Measurements from ENCODE around the gene PDE6A. TPM values are rescaled to one million over a fixed set of nuclear protein-coding genes. Genes with fewer than 3 reads are reported as not detected.
A peak's percentile ranks its signal among the peaks of the same experiment; 100 is the strongest.

The PDE6A gene
- total and polyA plus RNA-seq, 2 donors (not counting 3 experiments of a cell fraction or from before 2014, with no cell fraction given) = not detected

DNA sequence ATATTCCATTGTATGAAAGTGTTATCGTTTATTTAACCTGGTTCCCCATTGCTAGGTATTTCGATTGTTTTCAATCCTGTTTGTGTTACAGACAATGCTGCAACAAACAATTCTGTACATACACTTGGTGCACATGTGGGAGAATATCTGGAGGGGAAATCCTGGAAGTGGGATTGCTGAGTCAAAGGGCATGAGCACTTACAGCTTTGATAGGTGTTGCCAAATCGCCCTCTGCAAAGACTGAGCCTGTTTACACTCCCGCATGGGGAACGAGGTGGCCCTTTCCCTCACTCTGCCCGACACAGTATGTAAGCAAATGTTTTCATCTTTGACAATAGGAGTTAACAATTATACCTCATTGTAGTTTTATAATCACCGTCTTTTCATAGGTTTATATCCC, 66.2 kb downstream of the PDE6A start:
- ChIA-PET POLR2A (no interaction called here), CTCF (interaction anchor here (0.7 to 1.5 kb wide), 4 partner anchors 8 to 84 kb away, joined by 3 to 5 read pairs (median 3); no protein-coding TSS in a partner anchor)
- TF ChIP-seq MYC (IDR thresholded peaks at IDR 0.05; ENCODE audit: low read depth, low read length) = no peak
- no peak for TF ChIP-seq GATA2 (IDR thresholded peaks at IDR 0.05; ENCODE audit: insufficient read depth, insufficient read length, low read depth, low read length)
- peak; percentile 13 for TF ChIP-seq FOS (IDR thresholded peaks at IDR 0.05; ENCODE audit: borderline replicate concordance, insufficient read depth, low read length)
- TF ChIP-seq CTCF (IDR thresholded peaks at IDR 0.05; ENCODE audit: extremely low read depth in 1 of 2, insufficient read depth in 1 of 2, low read depth in 1 of 2, low read length in 2 of 2) = no peak
- TF ChIP-seq EZH2 (IDR thresholded peaks at IDR 0.05; ENCODE audit: borderline replicate concordance, low read depth, low read length, severe bottlenecking) = no peak
- Histone ChIP-seq H4K20me1 (replicated peaks; ENCODE audit: control insufficient read depth, extremely low read depth, insufficient read depth, low read length) (no peaks in the 10 kb centered on the region), H3K27ac (ENCODE audit: insufficient read depth, low read depth, low read length) (no peak overlapping the region), H3K9ac (replicated peaks; ENCODE audit: extremely low read depth, insufficient read depth, low read length) (no peak overlapping the region), H3K4me3 (replicated peaks in 1 of 3; ENCODE audit: insufficient read depth in 1 of 3, low read depth in 1 of 3, low read length in 3 of 3) (no peak overlapping the region), H3K27me3 (ENCODE audit: control insufficient read depth in 2 of 2, insufficient read depth in 2 of 2, low read length in 2 of 2) (no peaks in the 10 kb centered on the region), H3K9me3 (replicated peaks; ENCODE audit: control insufficient read depth, insufficient read depth, low read length) (no peaks in the 10 kb centered on the region), H2AFZ (ENCODE audit: low read depth, low read length) (peak overlapping the region; percentile 39), H3K4me2 (ENCODE audit: insufficient read depth, low read length) (peak overlapping the region; percentile 5), H3K4me1 (ENCODE audit: control insufficient read depth, extremely low read depth, insufficient read depth, low read length) (peaks cover 6% of the 10 kb centered on the region), H3K9me1 (replicated peaks; ENCODE audit: control insufficient read depth, extremely low read depth, insufficient read depth, low read length) (no peaks in the 10 kb centered on the region), H3K79me2 (ENCODE audit: control insufficient read depth, insufficient read depth, low read length) (no peaks in the 10 kb centered on the region), H3K36me3 (ENCODE audit: control insufficient read depth in 2 of 2, extremely low read depth in 1 of 2, insufficient read depth in 2 of 2, low read length in 2 of 2) (no peaks in the 10 kb centered on the region)
- FAIRE-seq (peak; percentile 48), DNase-seq (ENCODE audit: low read depth, low spot score) (peak; percentile 52)
- BruUV-seq (replicated peaks) = no TSS peak
- dilution Hi-C loops (cut with MboI; ENCODE audit: extremely low pct_ligation_motif_present, low sequenced_read_pairs) (no loop called here), intact Hi-C loops (cut with micrococcal nuclease) (no loop called here)

- Histone ChIP-seq H3K27ac (ENCODE audit: insufficient read depth, low read depth, low read length) (no peak overlapping the region), H3K36me3 (ENCODE audit: control insufficient read depth in 2 of 2, extremely low read depth in 1 of 2, insufficient read depth in 2 of 2, low read length in 2 of 2) (no peaks in the 10 kb centered on the region), H2AFZ (ENCODE audit: low read depth, low read length) (no peak overlapping the region), H3K27me3 (ENCODE audit: control insufficient read depth in 2 of 2, insufficient read depth in 2 of 2, low read length in 2 of 2) (no peaks in the 10 kb centered on the region), H3K4me1 (ENCODE audit: control insufficient read depth, extremely low read depth, insufficient read depth, low read length) (peaks cover 6% of the 10 kb centered on the region), H3K9me3 (replicated peaks; ENCODE audit: control insufficient read depth, insufficient read depth, low read length) (no peaks in the 10 kb centered on the region), H3K9me1 (replicated peaks; ENCODE audit: control insufficient read depth, extremely low read depth, insufficient read depth, low read length) (no peaks in the 10 kb centered on the region), H3K9ac (replicated peaks; ENCODE audit: extremely low read depth, insufficient read depth, low read length) (no peak overlapping the region), H4K20me1 (replicated peaks; ENCODE audit: control insufficient read depth, extremely low read depth, insufficient read depth, low read length) (no peaks in the 10 kb centered on the region), H3K4me3 (replicated peaks in 1 of 3; ENCODE audit: insufficient read depth in 1 of 3, low read depth in 1 of 3, low read length in 3 of 3) (no peak overlapping the region), H3K79me2 (ENCODE audit: control insufficient read depth, insufficient read depth, low read length) (no peaks in the 10 kb centered on the region), H3K4me2 (ENCODE audit: insufficient read depth, low read length) (no peak overlapping the region)
- DNase-seq (ENCODE audit: low read depth, low spot score) = no peak
- BruUV-seq (replicated peaks) = no TSS peak
- intact Hi-C loops (cut with micrococcal nuclease) = no loop called here
- ChIA-PET CTCF (interaction anchor here (1.2 to 3.1 kb wide), 4 partner anchors 10 to 116 kb away, joined by 5 to 19 read pairs (median 8); no protein-coding TSS in a partner anchor), POLR2A (no interaction called here)
- dilution Hi-C loops (cut with MboI; ENCODE audit: extremely low pct_ligation_motif_present, low sequenced_read_pairs) = no loop called here
- no peak for FAIRE-seq
- TF ChIP-seq POLR2AphosphoS5 (IDR thresholded peaks at IDR 0.05; ENCODE audit: insufficient read depth, low read depth, low read length) (no peak), EZH2 (IDR thresholded peaks at IDR 0.05; ENCODE audit: borderline replicate concordance, low read depth, low read length, severe bottlenecking) (no peak), MAX (IDR thresholded peaks at IDR 0.05; ENCODE audit: insufficient read depth, insufficient read length) (no peak), POLR2A (IDR thresholded peaks at IDR 0.05; ENCODE audit: low read depth, low read length) (no peak)
These were observed 70.7 kb downstream of the PDE6A start for GRCh38 chr5:149873896-149874295.
